ENCODE results near the gene ZNF746. TPM values are rescaled to one million over a fixed set of nuclear protein-coding genes. Genes with fewer than 3 reads are reported as not detected.

ZNF746 gene
- total RNA-seq, 1 experiment from 2014 or later = 22.2 TPM

DNA sequence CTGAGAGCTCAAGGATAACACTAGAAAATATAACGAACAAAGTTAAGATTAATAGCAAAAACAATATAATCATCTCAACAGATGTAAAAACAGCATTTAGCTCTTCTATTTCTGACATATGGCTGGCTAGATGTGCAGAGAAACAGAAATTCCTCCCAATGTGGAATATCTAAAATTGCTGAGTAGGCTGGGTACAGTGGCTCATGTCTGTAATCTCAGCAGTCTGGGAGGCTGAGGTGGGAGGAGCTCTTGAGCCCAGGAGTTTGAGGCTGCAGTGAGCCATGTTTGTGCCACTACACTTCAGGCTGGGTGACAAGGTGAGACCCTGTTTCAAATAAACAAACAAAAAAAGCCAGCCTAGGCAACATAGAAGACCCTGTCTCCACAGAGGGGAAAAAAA, 18.0 kb downstream of the ZNF746 start:
- peaks cover 10% of the 10 kb centered on the region; the same call in 1 of the 2 replicates for H3K9me3 ChIP-seq (ENCODE audit: control insufficient read depth, insufficient read depth, low read depth, low read length)
- in situ Hi-C loops (cut with HindIII; ENCODE audit: low pct_unique_long_range_greater_than_20kb, low sequenced_read_pairs) (no loop called here), intact Hi-C loops (cut with micrococcal nuclease; ENCODE audit: unreplicated experiment) (no loop called here)
- H3K4me1 ChIP-seq (ENCODE audit: control insufficient read depth, insufficient read depth, low read length) = no peaks in the 10 kb centered on the region
- ChIA-PET POLR2A (interaction anchor here (1.0 kb wide), 1 partner anchor 10 kb away, joined by 3 read pairs; no protein-coding TSS in a partner anchor), CTCF (no interaction called here)
- peaks cover 5% of the 10 kb centered on the region; the same call in 1 of the 2 replicates for H3K36me3 ChIP-seq (ENCODE audit: control insufficient read depth, insufficient read depth, low read length)
- H3K4me3 ChIP-seq (ENCODE audit: low read depth in 2 of 2, low read length in 2 of 2) = no peak overlapping the region
- DNase-seq (ENCODE audit: low read depth, low spot score) = no peak
- no peaks in the 10 kb centered on the region for H3K27me3 ChIP-seq (ENCODE audit: control insufficient read depth, insufficient read depth, low read length)
- no peak overlapping the region for H3K27ac ChIP-seq (ENCODE audit: low read length)
- BruUV-seq (replicated peaks) = no TSS peak
- no peak for ATAC-seq
- no peak for TF ChIP-seq CTCF (IDR thresholded peaks at IDR 0.05)
- TF ChIP-seq REST (IDR thresholded peaks at IDR 0.05; ENCODE audit: insufficient read depth in 1 of 2, low read depth in 2 of 2, low read length in 1 of 2) = no peak
- TF ChIP-seq POLR2AphosphoS5 (IDR thresholded peaks at IDR 0.05; ENCODE audit: low read depth, low read length) = no peak
- TF ChIP-seq TCF7L2 (IDR thresholded peaks at IDR 0.05; ENCODE audit: low read depth, low read length) = no peak
- TF ChIP-seq SIN3A (IDR thresholded peaks at IDR 0.05; ENCODE audit: borderline replicate concordance, insufficient read depth, low read depth, low read length) = no peak

GRCh38 chr7:149478754-149479153, 18.9 kb downstream of the ZNF746 start:
- ChIA-PET POLR2A (no interaction called here), CTCF (no interaction called here)
- intact Hi-C loops (cut with micrococcal nuclease; ENCODE audit: unreplicated experiment) = no loop called here
- BruUV-seq (replicated peaks) = no TSS peak
- no peak overlapping the region for H3K27ac ChIP-seq (ENCODE audit: low read length)
- H3K4me1 ChIP-seq (ENCODE audit: control insufficient read depth, insufficient read depth, low read length) = no peaks in the 10 kb centered on the region
- no peak for ATAC-seq
- no peaks in the 10 kb centered on the region for H3K27me3 ChIP-seq (ENCODE audit: control insufficient read depth, insufficient read depth, low read length)
- peaks cover 8% of the 10 kb centered on the region for H3K36me3 ChIP-seq (ENCODE audit: control insufficient read depth, insufficient read depth, low read length)
- in situ Hi-C loops (cut with HindIII; ENCODE audit: low pct_unique_long_range_greater_than_20kb, low sequenced_read_pairs) = no loop called here
- H3K4me3 ChIP-seq (ENCODE audit: low read depth in 2 of 2, low read length in 2 of 2) = no peak overlapping the region
- no peak for DNase-seq (ENCODE audit: low read depth, low spot score)
- TF ChIP-seq CTCF (IDR thresholded peaks at IDR 0.05) = no peak
- TF ChIP-seq POLR2AphosphoS5 (IDR thresholded peaks at IDR 0.05; ENCODE audit: low read depth, low read length) = no peak
- TF ChIP-seq SIN3A (IDR thresholded peaks at IDR 0.05; ENCODE audit: borderline replicate concordance, insufficient read depth, low read depth, low read length) = no peak
- no peak for TF ChIP-seq REST (IDR thresholded peaks at IDR 0.05; ENCODE audit: insufficient read depth in 1 of 2, low read depth in 2 of 2, low read length in 1 of 2)
- no peak for TF ChIP-seq TCF7L2 (IDR thresholded peaks at IDR 0.05; ENCODE audit: low read depth, low read length)
- H3K9me3 ChIP-seq (ENCODE audit: control insufficient read depth, insufficient read depth, low read depth, low read length) = peaks cover 10% of the 10 kb centered on the region; the same call in 1 of the 2 replicates
